IMR-90 (cell line): ENCODE data around the gene SLC7A7. TPM values are rescaled to one million over a fixed set of nuclear protein-coding genes. Genes with fewer than 3 reads are reported as not detected.

Source experiments
- ATAC-seq: fragments of 200-7000 bp; cut with Tn5 transposase; 2 replicates; pipeline ENCODE4 v1.9.1; 2020; ENCODE audit warnings: low read depth, mild to moderate bottlenecking, moderate library complexity
- BruUV-seq: library from RNA; stranded (reverse); fragments of 400-500 nt; replicated peaks from 2 replicates; lab custom pipeline; 2021; lab: Mats Ljungman, UMichigan
- CTCF ChIA-PET: fragments of 300-600 bp; formaldehyde crosslinking; extraction: SDS; loops from one replicate; lab custom pipeline; 2021; ENCODE audit warnings: antibody characterized with exemption; lab: Yijun Ruan, JAX
- POLR2A ChIA-PET: fragments of 300-600 bp; sonication (Branson Sonifier 250); formaldehyde crosslinking; loops from one replicate; lab custom pipeline; 2022; ENCODE audit warnings: antibody characterized with exemption; ENCODE audit not compliant: unreplicated experiment; lab: Charles Lee
- DNase-seq: peaks from one replicate; pipeline ENCODE4 v3.0.0; 2013
- H2AFZ ChIP-seq: replicated peaks from 2 replicates; pipeline ENCODE3; 2013; ENCODE audit warnings: low read length, mild to moderate bottlenecking; ENCODE audit not compliant: poor library complexity
- H2AK5ac ChIP-seq: 2 replicates; pipeline ENCODE4 v1.6.1; 2013; ENCODE audit warnings: low read depth, low read length, inconsistent platforms
- H2AK9ac ChIP-seq: replicated peaks from 2 replicates; pipeline ENCODE3; 2013; ENCODE audit warnings: mild to moderate bottlenecking, low read depth, low read length, moderate library complexity; ENCODE audit not compliant: poor library complexity
- H2BK120ac ChIP-seq: 2 replicates; pipeline ENCODE4 v1.6.1; 2013; ENCODE audit warnings: low read depth, low read length, inconsistent platforms
- H2BK15ac ChIP-seq: 3 replicates; pipeline ENCODE4 v1.6.1; 2013; ENCODE audit warnings: low read depth, low read length, inconsistent platforms
- H2BK20ac ChIP-seq: 2 replicates; pipeline ENCODE4 v1.6.1; 2013; ENCODE audit warnings: low read depth, mild to moderate bottlenecking, inconsistent platforms, low read length, moderate library complexity
- H2BK5ac ChIP-seq: 2 replicates; pipeline ENCODE4 v1.6.1; 2013; ENCODE audit warnings: mild to moderate bottlenecking, low read depth, low read length, inconsistent platforms; ENCODE audit not compliant: poor library complexity, severe bottlenecking
- H3K14ac ChIP-seq: replicated peaks from 2 replicates; pipeline ENCODE4 v1.6.1; 2013; ENCODE audit warnings: low read depth, low read length, inconsistent platforms
- H3K18ac ChIP-seq: 2 replicates; pipeline ENCODE4 v1.6.1; 2013; ENCODE audit warnings: low read depth, low read length, control low read depth
- H3K23ac ChIP-seq: 2 replicates; pipeline ENCODE4 v1.6.1; 2013; ENCODE audit warnings: low read depth, low read length, inconsistent platforms
- H3K27ac ChIP-seq: 2 replicates; pipeline ENCODE4 v1.5.1; 2013; ENCODE audit warnings: mild to moderate bottlenecking, control low read depth, low read length; ENCODE audit not compliant: insufficient read depth
- H3K27me3 ChIP-seq: 2 replicates; pipeline ENCODE4 v1.6.1; 2013; ENCODE audit warnings: low read length; ENCODE audit not compliant: control insufficient read depth, insufficient read depth
- H3K36me3 ChIP-seq: 2 replicates; pipeline ENCODE4 v1.6.1; 2013; ENCODE audit warnings: low read length, mixed read lengths; ENCODE audit not compliant: control insufficient read depth, insufficient read depth
- H3K4ac ChIP-seq: 2 replicates; pipeline ENCODE4 v1.6.1; 2013; ENCODE audit warnings: low read depth, low read length, inconsistent platforms
- H3K4me1 ChIP-seq: 2 replicates; pipeline ENCODE4 v1.6.1; 2013; ENCODE audit warnings: low read length, mixed read lengths; ENCODE audit not compliant: control insufficient read depth, insufficient read depth
- H3K4me2 ChIP-seq: 2 replicates; pipeline ENCODE4 v1.6.1; 2013; ENCODE audit warnings: low read depth, mild to moderate bottlenecking, control low read depth, low read length, moderate library complexity
- H3K4me3 ChIP-seq: 2 replicates; pipeline ENCODE4 v1.5.1; 2013; ENCODE audit warnings: low read depth, mild to moderate bottlenecking, control low read depth, low read length, moderate library complexity; ENCODE audit not compliant: insufficient read depth
- H3K56ac ChIP-seq: 2 replicates; pipeline ENCODE4 v1.6.1; 2013; ENCODE audit warnings: low read length, inconsistent platforms; ENCODE audit not compliant: insufficient read depth; ENCODE audit errors: extremely low read depth
- H3K79me1 ChIP-seq, 2 experiments: 2 replicates each; pipeline ENCODE4 v1.6.1; 2013; ENCODE audit warnings: low read length in 2 of 2, inconsistent platforms in 1 of 2, low read depth in 1 of 2
- H3K9ac ChIP-seq: 2 replicates; pipeline ENCODE4 v1.6.1; 2013; ENCODE audit warnings: low read depth, low read length, control low read depth
- H3K9me1 ChIP-seq: 2 replicates; pipeline ENCODE4 v1.6.1; 2013; ENCODE audit warnings: low read length, inconsistent platforms; ENCODE audit not compliant: insufficient read depth
- H3K9me3 ChIP-seq: 2 replicates; pipeline ENCODE4 v1.6.1; 2013; ENCODE audit warnings: low read length; ENCODE audit not compliant: control insufficient read depth, insufficient read depth
- H4K20me1 ChIP-seq: 2 replicates; pipeline ENCODE4 v1.6.1; 2013; ENCODE audit warnings: low read length, inconsistent platforms; ENCODE audit not compliant: insufficient read depth
- H4K5ac ChIP-seq: 2 replicates; pipeline ENCODE4 v1.6.1; 2013; ENCODE audit warnings: mild to moderate bottlenecking, low read depth, low read length, control low read depth
- H4K8ac ChIP-seq, 2 experiments: 2 replicates each; pipeline ENCODE4 v1.6.1; 2013; ENCODE audit warnings: low read depth in 2 of 2, low read length in 2 of 2, control low read depth in 1 of 2, inconsistent platforms in 1 of 2
- H4K91ac ChIP-seq: 2 replicates; pipeline ENCODE4 v1.6.1; 2013; ENCODE audit warnings: low read depth, low read length, inconsistent platforms; ENCODE audit not compliant: insufficient read depth
- BHLHE40 ChIP-seq: fragments of 150-350 bp; IDR thresholded peaks from 2 replicates; pipeline ENCODE4 v1.6.1; 2016; ENCODE audit warnings: mild to moderate bottlenecking, low read depth, low read length
- CEBPB ChIP-seq: IDR thresholded peaks from 2 replicates; pipeline ENCODE4 v1.6.1; 2012; ENCODE audit warnings: low read depth, low read length, improper control_type of control experiment
- CHD1 ChIP-seq: IDR thresholded peaks from 2 replicates; pipeline ENCODE4 v1.6.1; 2012; ENCODE audit warnings: low read depth, low read length, improper control_type of control experiment
- CTCF ChIP-seq: conservative IDR thresholded peaks from 2 replicates; pipeline ENCODE4 v1.5.1; 2012; ENCODE audit warnings: mild to moderate bottlenecking, low read depth, low read length, improper control_type of control experiment
- FOS ChIP-seq: fragments of 150-350 bp; IDR thresholded peaks from 2 replicates; pipeline ENCODE4 v1.6.1; 2016; ENCODE audit warnings: low read depth, low read length
- MAFK ChIP-seq: IDR thresholded peaks from 2 replicates; pipeline ENCODE4 v1.6.1; 2012; ENCODE audit warnings: low read depth, low read length, improper control_type of control experiment
- MAZ ChIP-seq: IDR thresholded peaks from 2 replicates; pipeline ENCODE4 v1.6.1; 2012; ENCODE audit warnings: low read depth, mild to moderate bottlenecking, low read length, improper control_type of control experiment, moderate library complexity, borderline replicate concordance
- MXI1 ChIP-seq: IDR thresholded peaks from 2 replicates; pipeline ENCODE4 v1.6.1; 2012; ENCODE audit warnings: low read depth, mild to moderate bottlenecking, low read length, moderate library complexity, borderline replicate concordance
- NFE2L2 ChIP-seq: fragments of 150-350 bp; IDR thresholded peaks from 2 replicates; pipeline ENCODE4 v1.6.1; 2016; ENCODE audit warnings: low read depth, mild to moderate bottlenecking, low read length
- POLR2A ChIP-seq: IDR thresholded peaks from 2 replicates; pipeline ENCODE4 v1.6.1; 2012; ENCODE audit warnings: mild to moderate bottlenecking, low read depth, low read length
- RAD21 ChIP-seq: IDR thresholded peaks from 2 replicates; pipeline ENCODE4 v1.6.1; 2012; ENCODE audit warnings: low read length, improper control_type of control experiment
- RCOR1 ChIP-seq: IDR thresholded peaks from 2 replicates; pipeline ENCODE4 v1.6.1; 2012; ENCODE audit warnings: mild to moderate bottlenecking, low read length, improper control_type of control experiment; ENCODE audit not compliant: insufficient replicate concordance
- RFX5 ChIP-seq: IDR thresholded peaks from 2 replicates; pipeline ENCODE4 v1.8.0; 2012; ENCODE audit warnings: low read depth, mild to moderate bottlenecking, low read length, moderate library complexity
- SMC3 ChIP-seq: fragments of 150-350 bp; IDR thresholded peaks from 2 replicates; pipeline ENCODE4 v1.6.1; 2016; ENCODE audit warnings: low read depth, mild to moderate bottlenecking, antibody characterized with exemption, low read length, moderate library complexity
- WGBS, 2 experiments: methylation state at CpG; one replicate each; pipeline versions ENCODE4 v1.1.5 to v1.1.7; 2013; ENCODE audit warnings: missing lambda C conversion rate in 2 of 2; ENCODE audit not compliant: insufficient read length in 1 of 2; ENCODE audit errors: extremely low coverage in 2 of 2; 5-methylcytosine and 5-hydroxymethylcytosine counted together
- dilution Hi-C: fragments of 300-500 bp; cut with HindIII; formaldehyde crosslinking; loops from one replicate; pipeline ENCODE4 v1.14.3; 2018; ENCODE audit warnings: low sequenced_read_pairs; ENCODE audit not compliant: unreplicated experiment
- in situ Hi-C: fragments of 300-500 bp; cut with MboI; formaldehyde crosslinking; loops from 3 replicates; pipeline ENCODE4 v1.14.3; 2019; ENCODE audit warnings: low sequenced_read_pairs, inconsistent platforms, mixed read lengths
- intact Hi-C: fragments of 100-400 bp; cut with micrococcal nuclease; formaldehyde crosslinking; loops from 2 replicates; pipeline ENCODE4 v1.10.0; 2022
- polyA plus RNA-seq, 3 experiments: library from polyadenylated mRNA; depleted of rRNA; stranded (reverse); fragments of >200 nt; gene quantifications; 2 replicates each; pipeline ENCODE4 v1.2.3, GENCODE V29; 2012; ENCODE audit warnings: low replicate concordance in 1 of 3
- total RNA-seq: library from RNA; depleted of rRNA; stranded (reverse); fragments of >200 nt; gene quantifications from 2 replicates; pipeline ENCODE4 v1.2.3, GENCODE V29; 2012
- TF ChIP-seq, protein P1 (sequence below): fragments of 150-350 bp; IDR thresholded peaks from 2 replicates; pipeline ENCODE4 v1.6.1; 2016; ENCODE audit warnings: low read depth, mild to moderate bottlenecking, low read length, moderate library complexity, borderline replicate concordance

SLC7A7 gene
- total and polyA plus RNA-seq, 2 of the 4 experiments (the other 2 are of a cell fraction), result 1.8 to 2.0 TPM

- Histone ChIP-seq H4K5ac (no peak overlapping the region), H2BK5ac (no peak overlapping the region), H2BK120ac (no peak overlapping the region), H2BK20ac (no peak overlapping the region), H3K23ac (no peak overlapping the region), H3K14ac (no peak overlapping the region), H3K79me1 (no peaks in the 10 kb centered on the region), H3K9me3 (no peaks in the 10 kb centered on the region), H3K27me3 (peaks cover 17% of the 10 kb centered on the region), H3K4me3 (no peak overlapping the region), H4K91ac (no peak overlapping the region), H3K4ac (no peak overlapping the region), H4K20me1 (no peaks in the 10 kb centered on the region), H2AFZ (no peak overlapping the region), H3K18ac (no peak overlapping the region), H3K56ac (no peak overlapping the region), H3K4me2 (no peak overlapping the region), H2AK5ac (no peak overlapping the region), H4K8ac (no peak overlapping the region), H3K4me1 (no peaks in the 10 kb centered on the region), H3K9me1 (no peaks in the 10 kb centered on the region), H2AK9ac (no peak overlapping the region), H3K36me3 (no peaks in the 10 kb centered on the region), H2BK15ac (no peak overlapping the region), H3K9ac (no peak overlapping the region), H3K27ac (no peak overlapping the region)
- CTCF ChIA-PET, result no interaction called here
- dilution Hi-C loops, result no loop called here
- no TSS peak for BruUV-seq
- WGBS, 2 experiments, result no CpG with 5 or more reads among the region's 1 CpG
- in situ Hi-C loops, result no loop called here
- DNase-seq, result no peak
- TF ChIP-seq RAD21 (no peak), CHD1 (no peak), CEBPB (no peak), CTCF (no peak), NFE2L2 (no peak), SMC3 (no peak), FOS (no peak), MAZ (no peak), RCOR1 (no peak), POLR2A (no peak), MXI1 (no peak), RFX5 (no peak), BHLHE40 (no peak), MAFK (no peak)
- TF ChIP-seq, protein P1, sequence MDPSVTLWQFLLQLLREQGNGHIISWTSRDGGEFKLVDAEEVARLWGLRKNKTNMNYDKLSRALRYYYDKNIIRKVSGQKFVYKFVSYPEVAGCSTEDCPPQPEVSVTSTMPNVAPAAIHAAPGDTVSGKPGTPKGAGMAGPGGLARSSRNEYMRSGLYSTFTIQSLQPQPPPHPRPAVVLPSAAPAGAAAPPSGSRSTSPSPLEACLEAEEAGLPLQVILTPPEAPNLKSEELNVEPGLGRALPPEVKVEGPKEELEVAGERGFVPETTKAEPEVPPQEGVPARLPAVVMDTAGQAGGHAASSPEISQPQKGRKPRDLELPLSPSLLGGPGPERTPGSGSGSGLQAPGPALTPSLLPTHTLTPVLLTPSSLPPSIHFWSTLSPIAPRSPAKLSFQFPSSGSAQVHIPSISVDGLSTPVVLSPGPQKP, result no peak
- no peak for ATAC-seq
- intact Hi-C loops, result no loop called here
- POLR2A ChIA-PET, result no interaction called here
Measured at GRCh38 chr14:22726012-22726411, 89.2 kb downstream of the SLC7A7 start.
